ENCODE measurements around the gene PTPRD.

PTPRD gene

GRCh38 chr9:9498128-9498527, 1114.7 kb downstream of the PTPRD start:
- Histone ChIP-seq H3F3A (ENCODE audit: insufficient read depth) (no peaks in the 10 kb centered on the region), H3K36me3 (ENCODE audit: low read length) (no peaks in the 10 kb centered on the region), H3K9me2 (replicated peaks; ENCODE audit: insufficient read depth, low read length) (no peaks in the 10 kb centered on the region), H4K20me1 (ENCODE audit: low read depth, low read length) (no peaks in the 10 kb centered on the region), H3K9me3 (ENCODE audit: insufficient read depth, low read length) (peaks cover 7% of the 10 kb centered on the region; the same call in 1 of the 2 replicates), H3K9ac (ENCODE audit: low read length) (no peak overlapping the region), H3K4me2 (ENCODE audit: low read depth, low read length, poor library complexity, severe bottlenecking) (no peak overlapping the region), H2AFZ (ENCODE audit: low read depth, low read length, severe bottlenecking) (no peak overlapping the region), H3K27ac (ENCODE audit: low read depth, low read length) (no peak overlapping the region), H3K4me3 (ENCODE audit: insufficient read depth, low read length, poor library complexity, severe bottlenecking) (no peak overlapping the region), H3K79me2 (ENCODE audit: insufficient read depth, low read length) (no peaks in the 10 kb centered on the region), H3K27me3 (ENCODE audit: low read length) (no peaks in the 10 kb centered on the region)
- TF ChIP-seq CTCF (IDR thresholded peaks at IDR 0.05; ENCODE audit: insufficient read depth, low read length, poor library complexity, severe bottlenecking) (no peak), EZH2phosphoT487 (conservative IDR thresholded peaks at IDR 0.05; ENCODE audit: low read length) (no peak)

GRCh38 chr9:9494336-9494735, 1118.5 kb downstream of the PTPRD start:
- Histone ChIP-seq H3F3A (ENCODE audit: insufficient read depth) (no peaks in the 10 kb centered on the region), H2AFZ (ENCODE audit: low read depth, low read length, severe bottlenecking) (no peak overlapping the region), H4K20me1 (ENCODE audit: low read depth, low read length) (no peaks in the 10 kb centered on the region), H3K4me2 (ENCODE audit: low read depth, low read length, poor library complexity, severe bottlenecking) (no peak overlapping the region), H3K9me2 (replicated peaks; ENCODE audit: insufficient read depth, low read length) (no peaks in the 10 kb centered on the region), H3K79me2 (ENCODE audit: insufficient read depth, low read length) (no peaks in the 10 kb centered on the region), H3K9ac (ENCODE audit: low read length) (no peak overlapping the region), H3K36me3 (ENCODE audit: low read length) (no peaks in the 10 kb centered on the region), H3K4me3 (ENCODE audit: insufficient read depth, low read length, poor library complexity, severe bottlenecking) (no peak overlapping the region), H3K9me3 (ENCODE audit: insufficient read depth, low read length) (peaks cover 7% of the 10 kb centered on the region; the same call in 1 of the 2 replicates), H3K27ac (ENCODE audit: low read depth, low read length) (no peak overlapping the region), H3K27me3 (ENCODE audit: low read length) (no peaks in the 10 kb centered on the region)
- TF ChIP-seq CTCF (IDR thresholded peaks at IDR 0.05; ENCODE audit: insufficient read depth, low read length, poor library complexity, severe bottlenecking) (no peak), EZH2phosphoT487 (conservative IDR thresholded peaks at IDR 0.05; ENCODE audit: low read length) (no peak)

- H3K9ac ChIP-seq (ENCODE audit: low read length): no peak overlapping the region
- H4K20me1 ChIP-seq (ENCODE audit: low read depth, low read length): no peaks in the 10 kb centered on the region
- H3K27me3 ChIP-seq (ENCODE audit: low read length): no peaks in the 10 kb centered on the region
- no peak overlapping the region for H3K4me3 ChIP-seq (ENCODE audit: insufficient read depth, low read length, poor library complexity, severe bottlenecking)
- TF ChIP-seq EZH2phosphoT487 (conservative IDR thresholded peaks at IDR 0.05; ENCODE audit: low read length): no peak
- TF ChIP-seq CTCF (IDR thresholded peaks at IDR 0.05; ENCODE audit: insufficient read depth, low read length, poor library complexity, severe bottlenecking): no peak
- H3F3A ChIP-seq (ENCODE audit: insufficient read depth): no peaks in the 10 kb centered on the region
- H3K36me3 ChIP-seq (ENCODE audit: low read length): no peaks in the 10 kb centered on the region
- H3K9me3 ChIP-seq (ENCODE audit: insufficient read depth, low read length): peaks cover 7% of the 10 kb centered on the region; the same call in 1 of the 2 replicates
- H2AFZ ChIP-seq (ENCODE audit: low read depth, low read length, severe bottlenecking): no peak overlapping the region
- no peak overlapping the region for H3K4me2 ChIP-seq (ENCODE audit: low read depth, low read length, poor library complexity, severe bottlenecking)
- no peaks in the 10 kb centered on the region for H3K9me2 ChIP-seq (replicated peaks; ENCODE audit: insufficient read depth, low read length)
- H3K27ac ChIP-seq (ENCODE audit: low read depth, low read length): no peak overlapping the region
- H3K79me2 ChIP-seq (ENCODE audit: insufficient read depth, low read length): no peaks in the 10 kb centered on the region
Measured at GRCh38 chr9:9492506-9492905, 1120.3 kb downstream of the PTPRD start.
